ENCODE results near the gene CASP7.

- TF ChIP-seq CTCF (IDR thresholded peaks at IDR 0.05) (no peak), POLR2AphosphoS5 (IDR thresholded peaks at IDR 0.05; ENCODE audit: insufficient read depth in 1 of 2, low read depth in 1 of 2) (no peak)
Measured at GRCh38 chr10:113697595-113697994, 17.9 kb downstream of the CASP7 start.
